ENCODE results near the gene PPM1H.

DNA sequence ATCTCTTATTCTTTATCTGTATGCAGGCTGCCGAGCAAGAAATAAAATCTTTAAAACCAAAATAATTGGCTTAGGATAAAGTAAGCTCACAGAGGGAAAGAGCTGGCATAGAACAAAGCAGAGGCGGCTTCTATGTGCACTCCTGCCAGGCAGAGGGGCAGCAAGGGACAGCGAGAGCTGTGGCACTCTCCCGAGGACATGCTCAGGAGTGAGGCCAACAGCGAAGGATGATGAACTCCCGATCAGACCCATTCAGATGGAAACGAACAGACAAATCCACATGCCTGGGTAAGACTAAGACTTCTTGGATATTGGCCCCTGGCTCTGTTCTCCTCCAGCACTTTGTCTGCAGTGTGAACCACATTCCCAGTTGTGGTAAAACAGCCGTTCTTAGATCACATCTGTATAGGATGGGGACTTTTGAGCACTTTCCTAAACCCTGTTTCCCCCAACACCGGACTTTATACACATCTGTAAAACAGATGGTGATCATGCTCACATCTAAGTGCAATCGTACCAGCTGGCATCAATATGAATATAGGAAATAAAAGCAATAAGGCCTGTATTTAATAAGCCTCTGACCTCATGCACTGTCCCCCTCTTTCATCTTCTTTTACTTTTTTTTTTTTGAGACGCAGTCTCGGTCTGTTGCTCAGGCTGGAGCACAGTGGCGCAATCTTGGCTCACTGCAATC, 134.1 kb downstream of the PPM1H start:
- TF ChIP-seq, protein P1, sequence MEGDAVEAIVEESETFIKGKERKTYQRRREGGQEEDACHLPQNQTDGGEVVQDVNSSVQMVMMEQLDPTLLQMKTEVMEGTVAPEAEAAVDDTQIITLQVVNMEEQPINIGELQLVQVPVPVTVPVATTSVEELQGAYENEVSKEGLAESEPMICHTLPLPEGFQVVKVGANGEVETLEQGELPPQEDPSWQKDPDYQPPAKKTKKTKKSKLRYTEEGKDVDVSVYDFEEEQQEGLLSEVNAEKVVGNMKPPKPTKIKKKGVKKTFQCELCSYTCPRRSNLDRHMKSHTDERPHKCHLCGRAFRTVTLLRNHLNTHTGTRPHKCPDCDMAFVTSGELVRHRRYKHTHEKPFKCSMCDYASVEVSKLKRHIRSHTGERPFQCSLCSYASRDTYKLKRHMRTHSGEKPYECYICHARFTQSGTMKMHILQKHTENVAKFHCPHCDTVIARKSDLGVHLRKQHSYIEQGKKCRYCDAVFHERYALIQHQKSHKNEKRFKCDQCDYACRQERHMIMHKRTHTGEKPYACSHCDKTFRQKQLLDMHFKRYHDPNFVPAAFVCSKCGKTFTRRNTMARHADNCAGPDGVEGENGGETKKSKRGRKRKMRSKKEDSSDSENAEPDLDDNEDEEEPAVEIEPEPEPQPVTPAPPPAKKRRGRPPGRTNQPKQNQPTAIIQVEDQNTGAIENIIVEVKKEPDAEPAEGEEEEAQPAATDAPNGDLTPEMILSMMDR (IDR thresholded peaks at IDR 0.05): no peak
- no peak for TF ChIP-seq EZH2 (IDR thresholded peaks at IDR 0.05; ENCODE audit: borderline replicate concordance, insufficient read depth, low read depth, low read length, poor library complexity, severe bottlenecking)

Data from B cell (primary cell).